ENCODE data around the gene SNX20. TPM values are rescaled to one million over a fixed set of nuclear protein-coding genes. Genes with fewer than 3 reads are reported as not detected.

Gene SNX20
- total and polyA plus RNA-seq, 2 of the 13 experiments (the other 11 are each of a cell fraction or from before 2014, with no cell fraction given): not detected

DNA sequence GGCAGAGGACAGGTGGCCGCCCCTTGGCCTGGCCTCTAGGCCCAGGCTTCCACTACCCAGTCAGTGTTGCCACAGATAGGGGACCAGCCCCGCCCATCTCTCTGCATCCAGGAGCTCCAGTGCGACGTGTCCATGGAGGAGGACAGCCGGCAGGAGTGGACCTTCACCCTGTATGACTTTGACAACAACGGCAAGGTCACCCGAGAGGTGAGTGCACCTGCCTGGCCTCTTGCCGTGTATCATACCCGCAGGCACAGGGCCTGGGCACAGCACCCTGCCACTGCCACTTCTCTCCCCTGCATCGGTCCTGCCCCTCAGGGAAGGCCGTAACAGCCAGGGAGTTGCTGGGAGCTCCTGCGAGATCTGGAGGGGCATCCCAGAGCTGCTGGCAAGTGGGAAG is 55.7 kb downstream of the SNX20 start (continued):
- TF ChIP-seq REPIN1 (CRISPR knock-in tag; IDR thresholded peaks at IDR 0.05; ENCODE audit: borderline replicate concordance, low read depth): 0 out of 2 replicates have a peak, but pooled peaks have one; percentile 34

DNA sequence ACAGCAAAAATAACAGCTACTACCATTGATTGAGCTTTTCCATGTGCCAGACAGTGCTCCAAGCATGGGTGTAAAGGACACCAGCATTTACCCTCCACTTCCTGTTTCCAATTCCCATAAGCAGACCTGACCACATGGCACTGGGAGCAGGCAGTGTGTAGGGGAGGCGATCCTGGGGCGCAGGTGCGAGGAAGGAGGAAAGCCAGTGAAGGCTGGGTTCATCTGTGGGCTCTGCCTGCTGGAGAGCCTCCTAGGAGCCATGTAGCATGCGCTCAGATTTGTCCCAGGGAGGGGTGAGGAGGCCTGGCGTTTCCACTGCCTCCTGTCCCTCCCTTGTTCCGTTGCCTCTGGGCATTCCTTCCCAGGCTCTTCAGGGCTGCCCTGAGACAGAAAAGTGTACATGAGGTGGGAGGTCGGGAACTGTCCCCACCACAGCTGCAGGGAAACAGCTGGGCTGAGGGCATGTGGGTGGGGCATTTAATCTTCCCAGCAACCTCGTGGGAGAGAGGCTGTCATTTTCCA is 56.6 kb downstream of the SNX20 start:
- intact Hi-C loops (cut with micrococcal nuclease; ENCODE audit: unreplicated experiment): no loop called here
- 95% methylated on average over 8 of the region's 8 CpGs for WGBS (ENCODE audit: low lambda C conversion rate)

More for the DNA sequence above, 56.6 kb downstream of the SNX20 start:
- H3K79me2 ChIP-seq (ENCODE audit: insufficient read depth, low read length): peaks cover 4% of the 10 kb centered on the region
- FAIRE-seq: no peak
- no peaks in the 10 kb centered on the region for H3K9me3 ChIP-seq (ENCODE audit: low read length)
- in situ Hi-C loops (cut with HindIII; ENCODE audit: extremely low pct_ligation_motif_present, low pct_unique_long_range_greater_than_20kb): no loop called here
- CTCF ChIA-PET (ENCODE audit: low intra/inter-chr PET ratio, low total read pairs): no interaction called here
- H3K9ac ChIP-seq (ENCODE audit: insufficient read depth, low read depth, low read length): no peak overlapping the region
- no peak for ATAC-seq
- no peak overlapping the region for H3K4me2 ChIP-seq (ENCODE audit: low read depth, low read length)
- H3K36me3 ChIP-seq (replicated peaks in 1 of 2; ENCODE audit: control insufficient read depth in 1 of 2, insufficient read depth in 2 of 2, low read length in 2 of 2): peaks cover 90 to 100% of the 10 kb centered on the region in 2 experiments
- peaks cover 71% of the 10 kb centered on the region; the same call in 1 of the 2 replicates for H4K20me1 ChIP-seq (ENCODE audit: insufficient read depth, low read length)
- no peak overlapping the region for H2AFZ ChIP-seq (ENCODE audit: low read length)
- H3K27ac ChIP-seq (ENCODE audit: extremely low read length, insufficient read depth, low read length): peak overlapping the region; percentile 6
- H3K4me1 ChIP-seq (ENCODE audit: insufficient read depth, low read length): peaks cover 21% of the 10 kb centered on the region
- no TSS peak for BruUV-seq (replicated peaks)
- DNase-seq (ENCODE audit: low spot score): no peak
- no peak for TF ChIP-seq NKX3-1 (CRISPR knock-in tag; IDR thresholded peaks at IDR 0.05)
- TF ChIP-seq POLR2A (IDR thresholded peaks at IDR 0.05; ENCODE audit: insufficient read depth in 1 of 2, low read depth in 2 of 2, low read length in 2 of 2): peak in 1 of 2 experiments; percentile 29; a peak in 1 of 4 replicates
- TF ChIP-seq POLR2AphosphoS5 (IDR thresholded peaks at IDR 0.05; ENCODE audit: low read depth, low read length): peak; percentile 18; the same call in 1 of the 2 replicates
- no peak for TF ChIP-seq KDM3A (CRISPR knock-in tag; IDR thresholded peaks at IDR 0.05; ENCODE audit: low read depth)
- TF ChIP-seq POLR2G (IDR thresholded peaks at IDR 0.05; ENCODE audit: low read depth, low read length): peak; percentile 25; the same call in 1 of the 2 replicates
- 0 out of 2 replicates have a peak, but pooled peaks have one; percentile 49 for TF ChIP-seq SNAPC2 (CRISPR knock-in tag; IDR thresholded peaks at IDR 0.05)
- peak; percentile 77 for TF ChIP-seq RBM22 (optimal IDR thresholded peaks at IDR 0.05; ENCODE audit: low read length)
- peak; percentile 34; the same call in 1 of the 2 replicates for TF ChIP-seq PAF1 (CRISPR knock-in tag; IDR thresholded peaks at IDR 0.05)
- TF ChIP-seq, protein P1, sequence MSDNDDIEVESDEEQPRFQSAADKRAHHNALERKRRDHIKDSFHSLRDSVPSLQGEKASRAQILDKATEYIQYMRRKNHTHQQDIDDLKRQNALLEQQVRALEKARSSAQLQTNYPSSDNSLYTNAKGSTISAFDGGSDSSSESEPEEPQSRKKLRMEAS (IDR thresholded peaks at IDR 0.05): 0 out of 2 replicates have a peak, but pooled peaks have one; percentile 10
- TF ChIP-seq TARDBP (CRISPR knock-in tag; IDR thresholded peaks at IDR 0.05): peak; percentile 75
- no peak overlapping the region for H3K4me3 ChIP-seq (replicated peaks in 1 of 3; ENCODE audit: insufficient read depth in 1 of 3, low read depth in 2 of 3, low read length in 3 of 3)
- POLR2A ChIA-PET: no interaction called here
- no peaks in the 10 kb centered on the region for H3K27me3 ChIP-seq (ENCODE audit: control insufficient read depth in 1 of 2, insufficient read depth in 2 of 2, low read length in 2 of 2)

Measured in HepG2 (cell line).